GM12891 (cell line): Measurements from ENCODE around the gene RAP1GAP.

ENCODE experiments used
- POLR2A ChIP-seq: IDR thresholded peaks from 2 replicates; pipeline ENCODE4 v1.6.1; 2011; ENCODE audit warnings: low read depth, low read length, control low read depth
- POLR2AphosphoS5 ChIP-seq: IDR thresholded peaks from 2 replicates; pipeline ENCODE4 v1.6.1; 2011; ENCODE audit warnings: low read depth, low read length, control low read depth
- SPI1 ChIP-seq: IDR thresholded peaks from 2 replicates; pipeline ENCODE4 v1.6.1; 2011; ENCODE audit warnings: low read depth, low read length, control low read depth

DNA sequence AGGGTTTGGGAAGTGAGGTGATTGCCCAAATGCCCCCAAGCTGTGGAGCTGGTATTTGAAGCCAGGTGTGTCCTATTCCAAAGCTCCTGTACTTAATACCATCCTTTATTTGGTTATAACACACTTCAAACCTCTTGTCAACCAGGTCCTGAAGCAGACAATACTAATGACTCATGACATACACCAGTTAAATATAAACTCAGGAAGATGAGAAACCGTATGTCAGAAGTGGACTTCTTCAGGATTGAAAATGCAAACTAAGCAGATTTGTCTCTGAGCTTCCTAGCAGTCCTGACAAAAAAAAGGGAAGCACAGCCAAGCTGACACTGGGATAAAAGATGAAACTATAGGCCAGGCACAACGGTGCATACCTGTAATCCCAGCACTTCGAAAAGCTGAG lies 89.4 kb downstream of the RAP1GAP start:
- TF ChIP-seq POLR2A (no peak), SPI1 (no peak), POLR2AphosphoS5 (no peak)
